ENCODE data around the gene RPN1.
"Not testable (repeated sequence)": the region's sequence is repeated elsewhere in the genome, so short reads cannot be mapped to it uniquely, and the experiment has no call there.

Gene RPN1

GRCh38 chr3:128607710-128608048, 42.9 kb downstream of the RPN1 start:
- no peak for DNase-seq

GRCh38 chr3:128606094-128606493, 44.5 kb downstream of the RPN1 start:
- DNase-seq, result no peak

GRCh38 chr3:128605091-128606046, 45.2 kb downstream of the RPN1 start:
- DNase-seq, result no peak

GRCh38 chr3:128603811-128604775, 46.5 kb downstream of the RPN1 start:
- no peak for DNase-seq

GRCh38 chr3:128603313-128603712, 47.3 kb downstream of the RPN1 start:
- DNase-seq, result no peak

- DNase-seq, result no peak
These were observed 51.5 kb downstream of the RPN1 start for GRCh38 chr3:128598884-128599664.

GRCh38 chr3:128597900-128598299, 52.7 kb downstream of the RPN1 start:
- DNase-seq, result no peak

- DNase-seq, result no peak
These were observed 57.8 kb downstream of the RPN1 start for GRCh38 chr3:128592864-128593263.

- no peak for DNase-seq
These were observed 58.7 kb downstream of the RPN1 start for GRCh38 chr3:128591738-128592426.

GRCh38 chr3:128590948-128591347, 59.7 kb downstream of the RPN1 start:
- DNase-seq, result no peak

GRCh38 chr3:128589985-128590384, 60.6 kb downstream of the RPN1 start:
- not testable (repeated sequence) for DNase-seq

- DNase-seq, result no peak
These were observed 62.5 kb downstream of the RPN1 start for GRCh38 chr3:128588147-128588546.

GRCh38 chr3:128587391-128587790, 63.2 kb downstream of the RPN1 start:
- no peak for DNase-seq

- DNase-seq, result not testable (repeated sequence)
These were observed 63.7 kb downstream of the RPN1 start for GRCh38 chr3:128586932-128587331.

- DNase-seq, result not testable (repeated sequence)
These were observed 64.2 kb downstream of the RPN1 start for GRCh38 chr3:128586391-128586790.

GRCh38 chr3:128585974-128586373, 64.6 kb downstream of the RPN1 start:
- DNase-seq, result no peak

GRCh38 chr3:128585189-128585588, 65.4 kb downstream of the RPN1 start:
- no peak for DNase-seq

GRCh38 chr3:128584412-128585020, 66.1 kb downstream of the RPN1 start:
- peak; percentile 80 for DNase-seq

- DNase-seq, result no peak
These were observed 69.1 kb downstream of the RPN1 start for GRCh38 chr3:128581566-128581965.

GRCh38 chr3:128579927-128580326, 70.7 kb downstream of the RPN1 start:
- DNase-seq, result no peak

- DNase-seq, result no peak
These were observed 72.3 kb downstream of the RPN1 start for GRCh38 chr3:128578346-128578745.

- DNase-seq, result no peak
These were observed 72.9 kb downstream of the RPN1 start for GRCh38 chr3:128577711-128578110.
